OCI-LY1 (cell line): ENCODE data around the gene CENPQ.

Experiments
- H2AFZ ChIP-seq: fragments of 200-600 bp; sonication (generic), shearing (Covaris generic); 2 replicates; pipeline ENCODE4 v1.6.0; 2014; ENCODE audit warnings: antibody characterized with exemption, mild to moderate bottlenecking, low read length
- H3F3A ChIP-seq: fragments of 200-600 bp; sonication (generic), shearing (Covaris generic); 2 replicates; pipeline ENCODE4 v1.6.0; 2014; ENCODE audit warnings: mild to moderate bottlenecking, antibody characterized with exemption, low read length, moderate library complexity; ENCODE audit not compliant: insufficient read depth
- H3K27ac ChIP-seq: fragments of 200-600 bp; sonication (generic); 2 replicates; pipeline ENCODE4 v1.5.1; 2014; ENCODE audit warnings: low read length, mixed run types, mild to moderate bottlenecking, low read depth; ENCODE audit not compliant: poor library complexity, severe bottlenecking
- H3K27me3 ChIP-seq: fragments of 200-600 bp; sonication (generic); 2 replicates; pipeline ENCODE4 v1.6.0; 2014; ENCODE audit warnings: antibody characterized with exemption, mild to moderate bottlenecking, low read length, moderate library complexity; ENCODE audit not compliant: insufficient read depth
- H3K36me3 ChIP-seq: fragments of 200-600 bp; sonication (generic); 2 replicates; pipeline ENCODE4 v1.6.1; 2014; ENCODE audit warnings: mild to moderate bottlenecking, antibody characterized with exemption, low read length, moderate library complexity, mixed read lengths; ENCODE audit not compliant: insufficient read depth
- H3K4me1 ChIP-seq: fragments of 200-600 bp; sonication (generic); 2 replicates; pipeline ENCODE4 v1.5.1; 2014; ENCODE audit warnings: mild to moderate bottlenecking, low read length, moderate library complexity; ENCODE audit not compliant: insufficient read depth, severe bottlenecking
- H3K4me2 ChIP-seq: fragments of 200-600 bp; sonication (generic), shearing (Covaris generic); 2 replicates; pipeline ENCODE4 v1.6.1; 2014; ENCODE audit warnings: low read length
- H3K4me3 ChIP-seq: fragments of 200-600 bp; sonication (generic); 2 replicates; pipeline ENCODE4 v1.5.1; 2014; ENCODE audit warnings: low read length, low read depth, mild to moderate bottlenecking, mixed read lengths; ENCODE audit not compliant: poor library complexity, severe bottlenecking
- H3K79me2 ChIP-seq: fragments of 200-600 bp; shearing (Covaris generic); 2 replicates; pipeline ENCODE4 v1.6.1; 2016; ENCODE audit warnings: mixed run types, low read length, mixed read lengths; ENCODE audit not compliant: insufficient read depth
- H3K9ac ChIP-seq: fragments of 200-600 bp; sonication (generic), shearing (Covaris generic); 2 replicates; pipeline ENCODE4 v1.6.1; 2014; ENCODE audit warnings: mild to moderate bottlenecking, low read length, mixed read lengths
- H3K9me2 ChIP-seq: fragments of 200-600 bp; sonication (generic), shearing (Covaris generic); 2 replicates; pipeline ENCODE4 v1.6.1; 2014; ENCODE audit warnings: low read depth, mild to moderate bottlenecking, low read length, mixed read lengths
- H3K9me3 ChIP-seq: fragments of 200-600 bp; shearing (Covaris generic); 2 replicates; pipeline ENCODE4 v1.6.1; 2014; ENCODE audit warnings: low read length, mixed read lengths
- H4K20me1 ChIP-seq: fragments of 200-600 bp; sonication (generic), shearing (Covaris generic); 2 replicates; pipeline ENCODE4 v1.6.0; 2016; ENCODE audit warnings: mild to moderate bottlenecking, low read length; ENCODE audit not compliant: insufficient read depth
- CTCF ChIP-seq: fragments of 200-600 bp; sonication (generic), shearing (Covaris generic); IDR thresholded peaks from 2 replicates; pipeline ENCODE4 v1.5.1; 2017; ENCODE audit warnings: mild to moderate bottlenecking, antibody characterized with exemption, low read length, moderate library complexity, mixed read lengths
- EZH2 ChIP-seq: fragments of 200-600 bp; sonication (generic), shearing (Covaris generic); IDR thresholded peaks from 2 replicates; pipeline ENCODE4 v1.8.0; 2017; ENCODE audit warnings: borderline replicate concordance, mixed run types, mild to moderate bottlenecking, antibody characterized with exemption, low read length, moderate library complexity, mixed read lengths

The CENPQ gene

GRCh38 chr6:49462071-49462470 is 1.1 kb upstream of the CENPQ start:
- peak overlapping the region; percentile 85 for H3K4me2 ChIP-seq
- no peaks in the 10 kb centered on the region for H3K27me3 ChIP-seq
- H3K36me3 ChIP-seq = peaks cover 9% of the 10 kb centered on the region; the same call in 1 of the 2 replicates
- H3K9me2 ChIP-seq = no peaks in the 10 kb centered on the region
- no peaks in the 10 kb centered on the region for H3K9me3 ChIP-seq
- H3K4me3 ChIP-seq = peak overlapping the region; percentile 89
- no peak for TF ChIP-seq EZH2
- no peak for TF ChIP-seq CTCF
- peak overlapping the region; percentile 3 for H3K27ac ChIP-seq
- peak overlapping the region; percentile 77 for H3K9ac ChIP-seq
- H3K4me1 ChIP-seq = peaks cover 39% of the 10 kb centered on the region
- no peaks in the 10 kb centered on the region for H3F3A ChIP-seq
- H3K79me2 ChIP-seq = peaks cover 47% of the 10 kb centered on the region
- H2AFZ ChIP-seq = no peak overlapping the region
- no peaks in the 10 kb centered on the region for H4K20me1 ChIP-seq

- Histone ChIP-seq H3K9me3 (no peaks in the 10 kb centered on the region), H3K36me3 (peaks cover 6% of the 10 kb centered on the region; the same call in 1 of the 2 replicates), H3K4me2 (peak overlapping the region; percentile 85), H2AFZ (no peak overlapping the region), H4K20me1 (no peaks in the 10 kb centered on the region), H3K4me1 (peaks cover 39% of the 10 kb centered on the region), H3F3A (no peaks in the 10 kb centered on the region), H3K27me3 (no peaks in the 10 kb centered on the region), H3K4me3 (peak overlapping the region; percentile 89), H3K27ac (peak overlapping the region; percentile 3), H3K9me2 (no peaks in the 10 kb centered on the region), H3K79me2 (peaks cover 52% of the 10 kb centered on the region), H3K9ac (peak overlapping the region; percentile 77)
- TF ChIP-seq EZH2 (no peak), CTCF (no peak)
Observed at GRCh38 chr6:49462599-49462926, 607 bp upstream of the CENPQ start.

- Histone ChIP-seq H3K4me1 (peaks cover 39% of the 10 kb centered on the region), H2AFZ (0 out of 2 replicates have a peak overlapping the region, but pooled peaks have one; percentile 10), H3F3A (no peaks in the 10 kb centered on the region), H3K27me3 (no peaks in the 10 kb centered on the region), H4K20me1 (no peaks in the 10 kb centered on the region), H3K4me3 (peak overlapping the region; percentile 89), H3K9ac (peak overlapping the region; percentile 77), H3K9me3 (no peaks in the 10 kb centered on the region), H3K9me2 (no peaks in the 10 kb centered on the region), H3K79me2 (peaks cover 61% of the 10 kb centered on the region), H3K27ac (peak overlapping the region; percentile 11), H3K36me3 (0 out of 2 replicates have a peak, but pooled peaks cover 5% of the 10 kb centered on the region), H3K4me2 (peak overlapping the region; percentile 85)
- no peak for TF ChIP-seq EZH2
- no peak for TF ChIP-seq CTCF
Observed at GRCh38 chr6:49463612-49463967, 420 bp downstream of the CENPQ start.
